Fibroblast of gingiva (primary cell): ENCODE measurements around the gene PASD1.

Experiments used
- DNase-seq: peaks from one replicate; pipeline ENCODE4 v3.0.0-alpha.2; 2011; ENCODE audit warnings: low read depth

PASD1 gene

DNA sequence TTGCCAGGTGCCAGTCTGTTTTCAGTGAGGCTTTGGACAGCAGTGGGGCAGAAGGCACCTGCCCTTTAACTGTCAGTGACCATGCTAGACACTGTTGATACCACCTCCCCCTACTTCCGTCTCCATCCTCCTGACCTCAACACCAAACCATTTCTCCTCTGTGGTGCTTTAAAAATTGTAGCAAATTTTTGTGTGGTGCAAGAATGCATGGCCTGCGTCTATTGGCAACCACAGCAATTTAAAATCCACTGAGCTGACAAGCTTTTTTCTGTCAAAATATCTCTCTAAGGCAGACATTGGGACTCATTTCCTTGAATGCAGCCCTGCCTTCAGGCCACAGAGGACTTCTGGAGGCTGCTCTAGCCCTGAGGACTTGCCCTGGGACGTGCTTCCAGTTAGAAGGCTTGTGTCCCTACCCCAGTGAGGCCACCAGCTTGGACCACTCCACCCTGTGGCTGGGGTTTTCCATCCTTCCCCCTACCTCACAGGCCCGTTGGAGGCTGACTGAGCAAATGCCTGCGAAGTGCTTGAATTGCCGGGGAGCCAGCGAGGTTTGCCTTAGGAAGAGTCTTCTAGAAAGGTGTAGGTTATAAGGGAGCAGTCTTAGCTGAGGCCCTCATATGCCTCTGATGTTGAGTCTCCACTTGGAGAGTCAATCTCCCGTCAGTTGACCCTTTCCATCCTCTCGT, 138.7 kb downstream of the PASD1 start:
- DNase-seq: no peak

DNA sequence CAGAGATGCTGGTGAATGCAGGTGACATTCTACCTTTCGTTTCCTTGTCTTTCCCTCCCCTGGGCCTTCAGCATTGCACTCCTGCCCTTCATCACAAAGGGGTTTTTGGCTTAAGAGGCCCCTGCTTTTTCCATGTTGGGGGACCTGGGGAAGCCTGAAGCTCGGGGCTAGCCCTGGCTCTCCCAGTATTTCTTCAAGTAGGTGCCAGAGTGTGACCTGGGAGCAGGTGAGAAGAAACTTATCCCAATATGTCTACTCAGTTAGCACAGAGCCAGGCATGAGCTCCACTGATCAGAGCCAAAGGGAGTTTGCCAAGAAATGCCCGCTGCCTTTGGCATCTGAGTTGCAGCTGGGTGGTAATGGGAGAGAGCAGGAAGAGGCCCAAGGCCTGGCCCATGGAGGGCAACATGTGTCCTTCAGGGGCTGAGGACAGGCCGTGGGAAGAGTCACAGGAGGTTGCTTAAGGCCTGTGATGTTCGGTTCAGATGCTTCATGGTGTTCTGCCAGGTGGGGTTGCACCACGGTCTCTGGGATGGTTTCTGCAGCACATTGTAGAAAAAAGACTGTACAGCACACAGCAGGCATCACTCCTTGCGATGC, 139.4 kb downstream of the PASD1 start:
- DNase-seq: no peak

DNA sequence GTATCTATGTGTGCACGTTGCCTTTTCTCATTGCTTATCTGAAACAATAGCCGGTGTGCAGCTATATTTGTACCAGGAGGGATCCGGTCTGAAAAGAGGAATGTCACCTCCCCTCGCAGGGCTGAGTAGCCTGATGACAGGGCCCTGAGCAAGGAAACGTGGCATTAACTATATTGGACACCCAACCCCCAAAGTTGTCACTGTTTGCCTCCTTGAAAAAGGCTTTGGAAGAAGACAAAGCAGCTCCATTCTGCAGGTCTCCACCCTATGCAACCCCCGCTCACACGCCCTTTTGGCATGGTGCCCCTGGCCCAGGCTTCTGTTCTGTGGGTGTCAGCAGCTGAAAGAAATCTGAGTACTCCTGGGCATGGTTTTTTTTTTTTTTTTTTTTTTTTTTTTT, 140.0 kb downstream of the PASD1 start:
- DNase-seq: no peak

DNA sequence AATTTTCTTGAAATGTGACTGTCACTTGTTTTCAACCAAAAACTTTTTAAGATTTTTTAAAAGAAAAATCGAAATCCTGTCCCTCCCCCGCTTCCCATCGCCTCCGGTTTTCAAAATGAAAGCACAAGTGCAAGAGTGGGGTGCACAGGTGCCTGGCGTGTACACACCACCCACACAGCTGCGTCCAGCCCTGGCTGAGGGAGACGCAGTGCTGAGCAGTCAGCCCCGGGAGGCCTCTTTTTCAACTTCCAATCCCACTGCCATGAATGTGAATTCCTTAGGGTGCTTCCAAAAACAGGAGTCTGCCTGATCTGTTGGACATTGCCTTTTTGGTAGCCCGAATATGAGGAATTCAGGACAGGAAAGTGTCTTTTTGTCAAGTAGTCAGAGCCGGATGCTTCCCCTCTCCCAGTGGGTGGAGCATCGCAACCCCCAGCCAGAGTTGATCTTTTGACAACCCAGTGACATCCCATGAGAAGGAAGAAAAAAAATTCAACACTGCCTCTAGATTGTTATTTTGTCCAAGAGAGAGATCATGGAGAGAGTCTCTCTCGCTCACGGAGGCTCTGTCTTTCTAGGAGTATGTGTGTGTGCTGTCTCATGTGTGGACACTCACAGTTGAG, 140.7 kb downstream of the PASD1 start:
- no peak for DNase-seq

DNA sequence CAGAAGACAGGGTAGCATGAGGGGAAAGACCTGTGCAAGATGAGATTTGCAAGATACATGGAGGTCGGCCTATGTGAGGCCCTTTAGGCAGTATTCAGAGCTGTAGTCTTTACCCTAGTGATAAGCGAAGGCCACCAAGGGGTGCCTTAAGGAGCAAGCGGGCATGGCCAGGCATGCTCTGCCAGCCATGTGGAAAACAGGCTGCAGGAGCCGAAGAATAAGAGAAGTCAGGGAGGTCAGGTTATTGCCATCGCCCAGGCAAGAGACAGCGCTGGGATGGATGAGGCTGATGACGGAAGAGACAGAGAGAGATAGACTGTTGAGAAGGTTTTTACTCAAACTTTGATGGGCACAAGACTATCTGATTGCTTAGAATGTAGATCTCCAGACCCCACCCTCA, 145.3 kb downstream of the PASD1 start:
- no peak for DNase-seq

DNA sequence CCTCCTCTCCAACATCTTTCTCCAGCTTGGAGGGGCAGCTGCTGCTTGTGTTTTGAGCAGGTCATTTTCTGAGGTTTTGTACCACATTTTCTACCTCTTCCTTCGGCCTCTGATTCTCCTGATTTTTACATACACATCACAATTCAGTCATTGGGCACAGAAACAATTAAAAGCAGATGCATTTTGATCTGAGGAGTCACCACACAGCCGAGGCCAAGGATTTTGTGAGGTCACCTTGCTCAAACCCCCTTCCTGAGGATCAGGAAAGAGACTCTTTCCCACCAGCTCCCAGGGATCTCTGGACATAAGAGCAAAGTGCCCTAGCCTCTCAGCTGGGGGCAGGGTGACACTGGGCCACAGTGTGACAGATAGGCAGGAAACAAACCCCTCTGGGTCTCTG, 147.0 kb downstream of the PASD1 start:
- DNase-seq: no peak

DNA sequence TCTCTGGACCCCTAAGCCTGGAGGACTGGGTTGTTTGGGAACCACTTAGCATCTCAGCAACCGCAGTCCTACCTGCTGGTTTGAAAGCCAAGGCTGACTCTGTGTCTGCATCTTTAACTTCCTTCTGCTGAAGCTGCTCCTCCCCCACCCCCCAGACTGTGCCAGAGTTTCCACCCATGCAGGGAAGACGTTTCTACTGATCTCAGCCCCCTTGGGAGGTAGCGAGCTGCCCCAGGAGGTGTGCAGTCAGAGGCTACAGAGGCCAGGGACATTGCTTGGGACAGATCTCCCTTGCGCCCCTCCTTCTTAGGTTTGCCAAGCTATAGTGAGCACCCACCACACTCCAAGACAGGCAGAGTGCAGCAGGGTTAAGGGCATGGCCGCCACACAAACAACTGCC, 147.7 kb downstream of the PASD1 start:
- DNase-seq: no peak

DNA sequence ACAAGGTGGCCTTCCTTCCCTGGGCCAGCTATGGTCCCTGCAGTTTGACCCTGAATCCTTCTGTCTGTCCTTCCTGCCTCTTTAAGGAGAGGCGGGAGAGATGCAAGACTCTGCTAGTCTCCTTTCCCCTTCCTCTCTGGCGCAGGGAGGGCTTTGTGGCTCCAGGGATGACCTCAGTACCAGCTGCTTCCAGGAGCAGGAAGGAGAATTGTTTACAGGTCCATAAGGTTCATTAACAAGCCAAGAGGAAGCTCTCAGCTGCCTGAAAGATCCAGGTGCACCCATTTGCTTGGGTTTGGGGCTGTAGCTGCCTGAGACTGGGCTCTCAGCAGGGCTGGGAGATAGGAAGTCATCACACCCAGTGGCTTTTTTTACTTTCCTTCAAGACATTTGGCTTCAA, 148.3 kb downstream of the PASD1 start:
- no peak for DNase-seq

DNA sequence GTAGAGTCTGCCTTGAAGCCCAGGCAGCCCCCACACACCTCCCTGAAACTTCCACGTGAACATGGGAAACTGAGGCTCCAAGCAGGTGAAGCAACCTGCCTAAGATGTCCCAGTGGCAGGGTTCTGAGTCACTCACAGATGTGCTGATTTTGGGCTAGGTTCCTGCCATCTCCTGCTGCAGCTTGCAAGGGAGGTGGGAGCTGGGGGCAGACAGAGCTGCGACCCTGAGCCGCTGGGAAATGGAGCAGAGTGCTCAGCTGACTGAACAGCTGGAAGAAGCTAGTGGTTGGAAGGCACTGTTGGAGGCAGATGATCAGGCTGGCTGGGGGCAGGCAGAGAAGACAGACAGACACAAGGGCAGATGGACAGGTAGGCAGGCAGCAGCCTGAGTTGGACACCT, 148.8 kb downstream of the PASD1 start:
- no peak for DNase-seq

DNA sequence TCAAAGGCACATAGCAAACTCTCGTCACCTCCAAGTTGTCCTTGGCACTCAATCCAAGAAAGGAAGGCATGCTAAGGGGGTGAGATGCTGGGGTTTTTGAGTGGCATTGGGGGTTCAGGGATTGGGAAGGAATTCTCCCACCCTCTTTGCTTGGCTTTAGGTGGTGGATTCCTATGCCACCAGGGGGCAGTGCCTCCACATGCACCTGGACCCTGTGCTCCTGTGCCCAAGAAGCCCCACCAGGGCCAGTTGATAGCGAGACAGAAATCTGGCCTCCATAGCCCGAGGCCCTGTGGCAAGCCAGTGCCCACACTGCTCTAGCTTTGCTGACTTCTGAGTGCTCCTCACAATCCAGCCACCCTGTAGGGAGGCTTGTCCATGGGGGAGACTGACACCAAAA, 150.4 kb downstream of the PASD1 start:
- no peak for DNase-seq

DNA sequence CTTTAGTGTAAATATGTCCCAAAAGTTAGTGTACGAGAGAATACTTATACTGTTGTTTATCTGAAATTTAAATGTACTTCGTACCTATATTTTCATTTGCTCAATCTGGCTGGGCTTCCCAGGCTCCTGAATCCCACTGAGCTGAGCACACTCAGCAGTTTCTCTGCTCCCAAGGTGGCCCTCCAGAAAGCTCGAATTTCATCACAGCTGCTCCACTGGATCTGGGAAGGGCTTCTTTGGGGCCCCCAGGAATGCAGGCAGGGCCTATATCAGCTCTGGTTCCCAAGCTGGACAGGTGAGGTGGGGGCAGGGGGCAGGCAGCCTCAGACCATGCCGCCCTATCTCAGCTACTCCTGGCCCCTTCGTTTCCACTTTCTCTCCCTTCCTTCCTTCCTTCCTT, 150.9 kb downstream of the PASD1 start:
- no peak for DNase-seq

DNA sequence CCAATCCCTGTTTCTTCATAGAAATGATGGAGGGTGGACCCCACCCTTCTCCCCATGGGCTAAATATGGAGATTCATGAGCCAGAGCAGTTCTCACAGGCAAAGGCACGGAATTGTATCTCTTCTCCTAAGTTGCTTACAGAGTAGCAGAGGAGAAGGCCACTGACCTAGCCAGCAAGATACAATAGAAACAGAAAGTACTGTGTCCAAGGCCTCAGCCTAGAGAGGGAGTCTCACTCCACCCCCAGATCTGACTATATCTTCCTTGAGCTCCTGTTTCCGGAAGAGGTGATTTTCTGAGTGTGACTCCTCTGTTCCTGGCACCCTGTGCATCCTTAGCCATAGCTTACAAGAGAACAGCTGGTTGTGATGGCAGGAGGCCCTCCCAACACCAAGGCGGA, 152.3 kb downstream of the PASD1 start, which contains the start of gene FATE1:
FATE1 (plus strand) TSS at position 284 of the 400 bp plus-strand sequence; CDS start at position 369, 85 bp downstream.
- DNase-seq: no peak

DNA sequence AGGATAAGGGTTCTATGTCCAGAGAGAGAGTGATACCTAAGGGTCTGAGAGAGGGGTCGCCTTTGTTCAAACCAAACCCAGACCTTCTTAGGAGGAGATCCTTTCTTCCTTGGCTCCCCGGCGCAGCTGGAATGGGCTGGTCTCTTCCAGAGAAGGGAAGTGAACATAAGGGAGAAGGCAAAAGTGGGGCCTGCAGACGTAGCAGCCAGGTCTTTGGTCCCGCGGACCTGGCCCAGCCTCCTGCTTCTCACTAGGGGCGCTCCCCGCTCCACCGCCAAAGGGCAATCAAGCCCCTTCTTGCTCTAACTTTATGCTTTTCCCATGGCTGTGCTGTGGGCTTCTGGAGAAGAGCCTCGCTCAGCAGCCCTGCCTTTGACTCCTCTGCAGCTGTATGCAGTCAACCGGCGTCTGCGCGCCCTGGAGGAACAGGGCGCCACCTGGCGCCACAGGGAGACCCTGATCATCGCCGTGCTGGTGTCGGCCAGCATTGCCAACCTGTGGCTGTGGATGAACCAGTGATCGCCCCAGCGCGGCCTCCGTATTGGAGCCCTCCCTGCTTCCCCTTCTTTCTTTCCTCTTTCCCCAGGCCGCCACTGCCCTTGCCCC, 158.9 kb downstream of the PASD1 start:
- no peak for DNase-seq

DNA sequence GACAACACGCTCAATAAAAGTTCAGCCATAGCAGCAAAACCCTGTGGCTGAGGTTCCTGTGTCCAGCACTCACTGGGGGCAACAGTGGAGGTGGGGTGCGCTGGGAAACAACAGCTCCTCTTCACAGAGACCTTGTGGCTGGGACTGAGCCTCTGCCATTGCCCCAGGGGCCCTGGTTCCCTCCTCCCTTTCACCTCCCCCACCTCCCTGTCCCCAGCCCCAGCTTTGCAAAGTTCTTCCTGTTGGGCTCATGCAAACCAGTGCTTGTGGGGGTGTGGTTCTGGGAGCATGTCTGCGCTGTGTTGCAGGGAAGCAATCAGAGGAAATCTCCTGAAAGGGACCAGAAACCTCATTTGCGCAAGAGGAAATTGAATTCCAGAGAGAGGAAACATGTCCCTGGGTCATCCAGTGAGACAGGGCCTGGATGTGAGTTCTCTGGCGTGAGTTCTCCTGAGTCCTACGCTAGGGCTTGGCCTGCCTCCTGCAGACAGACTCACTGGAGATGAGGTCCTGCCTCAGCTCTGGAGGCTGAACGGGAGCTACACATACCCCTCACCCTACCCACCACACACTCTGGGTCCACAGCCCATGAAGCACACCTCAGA, 159.8 kb downstream of the PASD1 start:
- no peak for DNase-seq

DNA sequence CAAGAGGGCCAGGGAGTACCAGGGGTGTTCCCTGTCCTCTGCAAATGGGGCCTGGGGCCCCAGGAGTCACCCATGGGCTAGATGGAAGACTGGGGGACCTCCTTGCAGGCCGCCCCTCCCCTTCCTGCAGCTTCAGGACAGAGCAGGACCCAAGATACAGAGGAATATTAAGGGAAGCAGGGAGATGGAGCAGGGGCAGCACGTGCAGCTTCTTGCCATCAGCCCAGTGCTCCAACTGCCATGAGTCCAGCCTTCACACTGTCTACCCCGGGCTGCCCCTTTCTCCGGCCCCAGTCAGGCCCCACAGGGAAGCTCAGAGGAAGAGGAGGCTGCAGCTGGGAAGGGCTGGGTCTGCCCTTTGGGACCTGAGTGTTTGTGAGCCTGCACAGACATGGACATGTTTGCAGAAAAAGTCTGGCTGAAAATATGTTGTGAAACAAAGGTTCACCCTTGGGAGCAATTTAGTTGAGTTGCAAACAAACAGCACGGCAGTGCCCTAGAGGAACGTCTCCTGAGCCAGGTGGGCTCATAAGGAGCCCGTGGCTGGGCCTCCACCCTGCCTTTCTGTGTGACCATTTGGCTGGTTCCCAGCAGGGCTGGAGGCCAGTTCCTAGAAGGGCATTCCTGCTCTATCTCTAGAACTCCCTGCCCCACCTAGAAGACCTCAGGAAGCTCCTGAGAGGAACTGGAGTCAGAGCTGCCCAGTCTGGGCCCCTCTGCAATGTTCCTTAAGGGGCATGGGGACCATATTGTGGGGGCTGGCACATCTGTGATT, 161.3 kb downstream of the PASD1 start:
- DNase-seq: no peak

DNA sequence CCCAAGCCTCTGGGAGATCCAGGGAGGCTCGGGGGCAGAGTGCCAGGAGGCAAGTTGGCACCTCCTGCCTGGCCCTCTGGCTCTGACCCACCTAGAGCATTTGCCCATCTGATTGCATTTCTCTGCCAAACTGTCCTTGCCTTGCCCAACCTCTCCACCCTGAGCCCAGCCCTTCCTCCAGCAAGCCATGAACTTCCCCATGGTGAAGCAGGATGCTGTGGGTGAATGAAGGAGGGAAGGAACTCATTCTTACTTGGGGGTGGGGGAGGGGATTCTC, 161.8 kb downstream of the PASD1 start:
- DNase-seq: no peak
